Spleen (tissue), 11 donors: Measurements from ENCODE around the gene NOTCH3. TPM values are rescaled to one million over a fixed set of nuclear protein-coding genes. Genes with fewer than 3 reads are reported as not detected.

ENCODE experiments used
- DNase-seq: peaks from one replicate; pipeline ENCODE4 v3.0.0-alpha.2; 2020
- H3K27ac ChIP-seq, 8 donors: fragments of 200-600 bp; sonication (generic) in 7 of 8; 1 replicate in 4 of 8; 2 replicates in 4 of 8; pipeline versions ENCODE4 v1.5.0 to v1.8.0; 2016 to 2021; ENCODE audit warnings: inconsistent platforms in 4 of 8, mild to moderate bottlenecking in 4 of 8, moderate library complexity in 1 of 8
- H3K27me3 ChIP-seq, 7 donors: fragments of 200-600 bp; sonication (generic) in 6 of 7; replicated peaks in 1 of 7; 1 replicate in 4 of 7; 2 replicates in 3 of 7; pipeline versions ENCODE4 v1.5.0 to v1.8.0; 2016 to 2021; ENCODE audit warnings: inconsistent platforms in 3 of 7, mild to moderate bottlenecking in 1 of 7
- H3K36me3 ChIP-seq, 6 donors: fragments of 200-600 bp; sonication (generic) in 5 of 6; 1 replicate in 4 of 6; 2 replicates in 2 of 6; pipeline versions ENCODE4 v1.5.0 to v1.8.0; 2016 to 2021; ENCODE audit warnings: inconsistent platforms in 2 of 6
- H3K4me1 ChIP-seq, 6 donors: fragments of 200-600 bp; sonication (generic) in 5 of 6; 1 replicate in 3 of 6; 2 replicates in 3 of 6; pipeline versions ENCODE4 v1.5.0 to v1.8.0; 2016 to 2021; ENCODE audit warnings: inconsistent platforms in 3 of 6
- H3K4me3 ChIP-seq, 8 donors: fragments of 200-600 bp; sonication (generic) in 7 of 8; 1 replicate in 4 of 8; 2 replicates in 4 of 8; pipeline versions ENCODE4 v1.5.0 to v1.8.0; 2016 to 2021; ENCODE audit warnings: inconsistent platforms in 4 of 8, mild to moderate bottlenecking in 4 of 8, moderate library complexity in 2 of 8
- H3K9me3 ChIP-seq, 8 donors: fragments of 200-600 bp; sonication (generic) in 7 of 8; 1 replicate in 4 of 8; 2 replicates in 4 of 8; pipeline versions ENCODE4 v1.5.0 to v1.8.0; 2016 to 2021; ENCODE audit warnings: inconsistent platforms in 4 of 8
- CTCF ChIP-seq, 11 experiments: fragments of 200-600 bp in 7 of 11; fragments of 450-650 bp in 4 of 11; sonication (generic) in 4 of 11; IDR thresholded peaks in 8 of 11; conservative IDR thresholded peaks in 3 of 11; 1 replicate in 7 of 11; 2 replicates in 4 of 11; pipeline versions ENCODE4 v1.4.0 to v1.8.0; 2016 to 2021; ENCODE audit warnings: antibody characterized with exemption in 11 of 11, inconsistent platforms in 4 of 11, mild to moderate bottlenecking in 1 of 11
- POLR2A ChIP-seq, 3 donors: fragments of 450-650 bp; IDR thresholded peaks; one replicate each; pipeline ENCODE4 v1.5.1; 2017; ENCODE audit warnings: antibody characterized with exemption in 3 of 3, mild to moderate bottlenecking in 1 of 3
- POLR2AphosphoS5 ChIP-seq, 3 donors: sonication (generic); formaldehyde crosslinking; IDR thresholded peaks; one replicate each; pipeline ENCODE4 v1.5.1; 2017; ENCODE audit warnings: antibody characterized with exemption in 3 of 3
- WGBS, 5 donors: extraction: QIAGEN DNeasy Blood & Tissue Kit in 3 of 5; methylation state at CpG; one replicate each; pipeline versions ENCODE4 v1.1.5 to v1.1.7; 2013 to 2018; 5-methylcytosine and 5-hydroxymethylcytosine counted together
- intact Hi-C: fragments of 100-400 bp; cut with DNase I; formaldehyde crosslinking; loops from one replicate; pipeline ENCODE4 v1.15.0; 2023; ENCODE audit warnings: low total_unique reads
- polyA plus RNA-seq, 3 donors: library from polyadenylated mRNA; stranded (reverse); fragments of 200-250 nt; gene quantifications; one replicate each; pipeline ENCODE4 v1.2.1, GENCODE V29; 2013
- total RNA-seq, 7 donors: library from RNA; depleted of rRNA in 3 of 7; stranded (reverse); fragments of >200 nt in 3 of 7; fragmentation: NEBNext Ultra II Directional in 4 of 7; extraction: Animal tissue kit (Norgen Biotek cat#: 25700) in 4 of 7; gene quantifications; one replicate each; pipeline versions ENCODE4 v1.1.0 to v1.2.1, GENCODE V29; 2016 to 2021
- donor health status: healthy with polysubstance abuse.
- donor health status: DM: no; HTN: no; CAD: no; lungs with moderate emphysema.
- donor health status: DM: no; HTN: no; CAD: no.
- donor health status: Bipolar disorder and iron deficiency.
- donor health status: healthy.
- donor health status: DM: no; HTN: no; CAD: no.
- donor health status: DM: yes; HTN: yes; CAD: no.

The NOTCH3 gene
- total and polyA plus RNA-seq, 10 donors: 1.4 to 94.9 (median 58.2) TPM

- no peaks in the 10 kb centered on the region for H3K9me3 ChIP-seq
- peaks cover 0 to 14% (median 7%) of the 10 kb centered on the region in 6 donors for H3K4me1 ChIP-seq
- WGBS, 5 donors: 94 to 97% (median 94%) methylated on average over 28 to 37 of the region's 37 CpGs
- peaks cover 0 to 31% (median 10%) of the 10 kb centered on the region in 7 donors for H3K27me3 ChIP-seq
- H3K27ac ChIP-seq: no peak overlapping the region
- peaks cover 0 to 38% (median 0%) of the 10 kb centered on the region in 6 donors for H3K36me3 ChIP-seq
- DNase-seq: no peak
- intact Hi-C loops: no loop called here
- TF ChIP-seq POLR2A (IDR thresholded peaks at IDR 0.05) (no peak), POLR2AphosphoS5 (IDR thresholded peaks at IDR 0.05) (peak in 1 of 3 donors; percentile 28), CTCF (IDR thresholded peaks at IDR 0.05 in 8 of 11, conservative IDR thresholded peaks at IDR 0.05 in 3 of 11) (no peak)
- no peak overlapping the region for H3K4me3 ChIP-seq
Observed at GRCh38 chr19:15173746-15174404, 26.9 kb downstream of the NOTCH3 start.

GRCh38 chr19:15170345-15170744 lies 30.4 kb downstream of the NOTCH3 start:
- Histone ChIP-seq H3K36me3 (peaks cover 0 to 44% (median 0%) of the 10 kb centered on the region in 6 donors), H3K27me3 (peaks cover 0 to 18% (median 0%) of the 10 kb centered on the region in 7 donors), H3K4me3 (no peak overlapping the region), H3K9me3 (peaks cover 0 to 21% (median 17%) of the 10 kb centered on the region in 8 donors), H3K4me1 (no peaks in the 10 kb centered on the region), H3K27ac (no peak overlapping the region)
- 88 to 100% (median 92%) methylated on average over 2 to 32 of the region's 32 CpGs for WGBS, 5 donors
- intact Hi-C loops: no loop called here
- no peak for DNase-seq
- TF ChIP-seq POLR2A (IDR thresholded peaks at IDR 0.05): no peak
- peak in 2 of 3 donors; percentile 8 to 15 for TF ChIP-seq POLR2AphosphoS5 (IDR thresholded peaks at IDR 0.05)
- no peak for TF ChIP-seq CTCF (IDR thresholded peaks at IDR 0.05 in 8 of 11, conservative IDR thresholded peaks at IDR 0.05 in 3 of 11)

GRCh38 chr19:15169541-15170285 lies 31.1 kb downstream of the NOTCH3 start:
- TF ChIP-seq POLR2A (IDR thresholded peaks at IDR 0.05) (no peak), POLR2AphosphoS5 (IDR thresholded peaks at IDR 0.05) (peak in 1 of 3 donors; percentile 0), CTCF (IDR thresholded peaks at IDR 0.05 in 8 of 11, conservative IDR thresholded peaks at IDR 0.05 in 3 of 11) (no peak)
- Histone ChIP-seq H3K36me3 (peaks cover 0 to 51% (median 2%) of the 10 kb centered on the region in 6 donors), H3K9me3 (peaks cover 0 to 27% (median 24%) of the 10 kb centered on the region in 8 donors), H3K27me3 (peaks cover 0 to 18% (median 0%) of the 10 kb centered on the region in 7 donors), H3K4me3 (no peak overlapping the region), H3K27ac (no peak overlapping the region), H3K4me1 (no peaks in the 10 kb centered on the region)
- no peak for DNase-seq
- intact Hi-C loops: no loop called here
- WGBS, 5 donors: 66 to 87% (median 78%) methylated on average over 8 to 10 of the region's 10 CpGs

- TF ChIP-seq CTCF (IDR thresholded peaks at IDR 0.05 in 8 of 11, conservative IDR thresholded peaks at IDR 0.05 in 3 of 11): no peak
- no peak for TF ChIP-seq POLR2A (IDR thresholded peaks at IDR 0.05)
- no peak for TF ChIP-seq POLR2AphosphoS5 (IDR thresholded peaks at IDR 0.05)
- DNase-seq: no peak
- 55 to 73% (median 67%) methylated on average over 4 of the region's 4 CpGs for WGBS, 5 donors
- Histone ChIP-seq H3K4me1 (no peaks in the 10 kb centered on the region), H3K27ac (no peak overlapping the region), H3K9me3 (peaks cover 0 to 41% (median 26%) of the 10 kb centered on the region in 8 donors), H3K4me3 (no peak overlapping the region), H3K27me3 (peaks cover 0 to 18% (median 0%) of the 10 kb centered on the region in 7 donors), H3K36me3 (peaks cover 0 to 58% (median 2%) of the 10 kb centered on the region in 6 donors)
- intact Hi-C loops: no loop called here
Observed at GRCh38 chr19:15166700-15167099, 34.1 kb downstream of the NOTCH3 start.
